NT2/D1 (cell line): ENCODE results near the gene TIGD4.

Source experiments
- DNase-seq: peaks from one replicate; pipeline ENCODE4 v3.0.0-alpha.2; 2011; ENCODE audit warnings: low read depth, low spot score
- H3K27me3 ChIP-seq: 2 replicates; pipeline ENCODE4 v1.6.0; 2011; ENCODE audit warnings: mild to moderate bottlenecking; ENCODE audit not compliant: insufficient read length, insufficient read depth
- H3K36me3 ChIP-seq: 2 replicates; pipeline ENCODE4 v1.6.1; 2011; ENCODE audit warnings: mild to moderate bottlenecking, low read length, mixed read lengths; ENCODE audit not compliant: insufficient read depth, insufficient read length
- H3K4me1 ChIP-seq: 2 replicates; pipeline ENCODE4 v1.5.1; 2011; ENCODE audit not compliant: insufficient read depth, insufficient read length
- H3K4me3 ChIP-seq: 2 replicates; pipeline ENCODE4 v1.5.1; 2011; ENCODE audit warnings: low read depth; ENCODE audit not compliant: insufficient read length
- H3K9ac ChIP-seq: 2 replicates; pipeline ENCODE4 v1.6.0; 2011; ENCODE audit warnings: low read depth; ENCODE audit not compliant: insufficient read length
- H3K9me3 ChIP-seq: 2 replicates; pipeline ENCODE4 v1.5.1; 2011; ENCODE audit warnings: mild to moderate bottlenecking, low read length; ENCODE audit not compliant: insufficient read depth
- SUZ12 ChIP-seq: IDR thresholded peaks from 2 replicates; pipeline ENCODE4 v1.6.1; 2011; ENCODE audit not compliant: insufficient read length, insufficient read depth; ENCODE audit errors: extremely low read depth
- YY1 ChIP-seq: IDR thresholded peaks from 2 replicates; pipeline ENCODE4 v1.6.1; 2011; ENCODE audit not compliant: insufficient read length, insufficient read depth
- ZNF274 ChIP-seq: IDR thresholded peaks from 2 replicates; pipeline ENCODE4 v1.6.1; 2011; ENCODE audit warnings: mild to moderate bottlenecking, low read depth, low read length

Gene TIGD4

DNA sequence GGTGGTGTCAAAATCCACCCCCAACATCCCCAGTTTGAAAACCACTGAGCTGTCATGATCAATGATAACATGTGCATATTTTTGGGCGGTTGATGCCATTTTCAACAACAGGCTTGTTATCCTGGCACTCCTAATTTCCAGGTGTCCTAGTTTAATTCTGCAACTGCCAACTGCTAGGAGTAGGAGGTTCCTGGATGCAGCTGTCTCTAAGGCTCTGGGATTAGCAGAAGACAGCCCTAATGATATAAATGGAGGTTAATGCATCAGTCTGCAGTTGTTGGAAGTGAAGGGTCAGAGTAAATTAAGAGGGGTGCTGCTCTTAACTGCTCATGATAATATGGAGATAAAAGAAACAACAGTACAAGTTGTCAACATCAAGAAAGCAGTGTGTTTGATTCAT lies 24.0 kb upstream of the TIGD4 start:
- no peaks in the 10 kb centered on the region for H3K9me3 ChIP-seq
- H3K9ac ChIP-seq = no peak overlapping the region
- H3K4me3 ChIP-seq = no peak overlapping the region

DNA sequence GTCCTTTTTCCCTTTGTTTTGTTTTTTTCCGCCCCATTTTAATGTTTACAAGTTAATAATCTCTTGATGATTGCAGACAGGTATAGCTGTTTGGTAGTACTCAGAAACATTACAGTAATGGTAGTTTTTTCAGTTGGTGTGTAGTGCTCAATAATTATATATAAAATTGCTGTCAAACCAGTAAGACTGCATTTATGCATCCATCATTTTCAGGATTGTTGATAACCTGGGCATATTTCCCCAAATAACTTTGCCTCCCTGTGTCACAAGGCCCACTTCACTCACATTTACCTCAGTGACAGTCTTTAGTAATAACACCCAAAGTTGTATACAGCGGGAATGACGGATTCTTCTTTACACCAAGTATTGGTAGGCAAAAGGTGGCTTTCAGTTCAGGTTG lies 16.4 kb upstream of the TIGD4 start:
- TF ChIP-seq YY1 (no peak), ZNF274 (no peak), SUZ12 (no peak)
- Histone ChIP-seq H3K36me3 (no peaks in the 10 kb centered on the region), H3K9me3 (no peaks in the 10 kb centered on the region), H3K9ac (no peak overlapping the region), H3K27me3 (no peaks in the 10 kb centered on the region), H3K4me3 (no peak overlapping the region), H3K4me1 (no peaks in the 10 kb centered on the region)
- DNase-seq = no peak

More for the DNA sequence above, 24.0 kb upstream of the TIGD4 start:
- Histone ChIP-seq H3K36me3 (no peaks in the 10 kb centered on the region), H3K4me1 (no peaks in the 10 kb centered on the region), H3K27me3 (no peaks in the 10 kb centered on the region)
- TF ChIP-seq ZNF274 (no peak), SUZ12 (no peak), YY1 (no peak)
- DNase-seq = no peak

- peaks cover 5% of the 10 kb centered on the region for H3K36me3 ChIP-seq
- no peak overlapping the region for H3K9ac ChIP-seq
- TF ChIP-seq ZNF274 = no peak
- no peak for TF ChIP-seq SUZ12
- no peak for TF ChIP-seq YY1
- H3K27me3 ChIP-seq = no peaks in the 10 kb centered on the region
- no peak for DNase-seq
- H3K4me3 ChIP-seq = no peak overlapping the region
- no peaks in the 10 kb centered on the region for H3K9me3 ChIP-seq
- H3K4me1 ChIP-seq = no peaks in the 10 kb centered on the region
These were observed 7.1 kb upstream of the TIGD4 start for GRCh38 chr4:152786627-152787026.

- DNase-seq = no peak
- Histone ChIP-seq H3K4me3 (no peak overlapping the region), H3K9ac (no peak overlapping the region), H3K27me3 (no peaks in the 10 kb centered on the region), H3K4me1 (no peaks in the 10 kb centered on the region), H3K36me3 (peaks cover 5% of the 10 kb centered on the region), H3K9me3 (no peaks in the 10 kb centered on the region)
- TF ChIP-seq YY1 = no peak
- no peak for TF ChIP-seq ZNF274
- TF ChIP-seq SUZ12 = no peak
These were observed 6.4 kb upstream of the TIGD4 start for GRCh38 chr4:152785639-152786615.

DNA sequence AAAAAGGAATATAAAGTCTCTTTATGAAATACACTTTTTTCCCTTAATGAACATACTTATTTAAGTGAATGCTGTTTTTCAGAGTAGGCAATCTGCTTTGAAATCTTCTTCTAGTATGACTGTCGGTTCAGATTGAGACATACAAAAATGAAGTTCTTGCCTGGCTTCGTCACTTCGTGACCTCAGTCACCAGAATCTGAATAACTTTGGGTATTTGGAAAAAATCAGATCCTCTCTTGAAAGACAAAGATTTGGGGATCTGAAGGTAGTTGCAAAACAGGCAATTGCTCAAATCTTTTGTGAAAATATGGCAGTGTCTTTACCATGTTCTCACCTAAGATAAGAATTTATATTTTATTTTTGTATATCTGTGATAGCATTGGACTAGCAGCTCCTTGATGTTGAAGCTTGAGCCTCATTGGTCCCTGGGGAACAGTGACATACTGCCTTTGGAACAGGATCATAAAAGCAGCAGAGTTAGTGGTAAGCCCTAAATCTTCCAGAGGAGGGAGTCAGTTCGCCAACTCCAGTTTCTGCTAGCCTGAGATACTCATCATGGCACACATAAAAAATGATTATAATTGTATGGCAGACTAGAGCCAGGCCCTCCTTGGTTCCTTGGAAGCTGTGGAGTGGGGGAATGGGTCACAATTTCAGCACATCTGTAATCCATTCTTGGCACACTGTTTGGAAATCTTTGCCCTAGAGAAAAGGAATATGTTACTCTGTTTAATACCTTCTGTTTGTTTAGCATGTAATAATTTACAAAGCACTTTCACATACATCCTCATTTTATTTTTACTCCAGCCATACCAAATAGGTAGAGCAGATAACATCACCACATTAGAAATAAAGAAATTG lies 5.2 kb upstream of the TIGD4 start:
- DNase-seq = no peak
- no peak overlapping the region for H3K4me3 ChIP-seq
- no peaks in the 10 kb centered on the region for H3K4me1 ChIP-seq
- TF ChIP-seq SUZ12 = no peak
- TF ChIP-seq ZNF274 = no peak
- no peak for TF ChIP-seq YY1
- H3K9ac ChIP-seq = no peak overlapping the region
- H3K36me3 ChIP-seq = peaks cover 5% of the 10 kb centered on the region
- no peaks in the 10 kb centered on the region for H3K9me3 ChIP-seq
- no peaks in the 10 kb centered on the region for H3K27me3 ChIP-seq

GRCh38 chr4:152780267-152780778 lies 793 bp upstream of the TIGD4 start:
- H3K36me3 ChIP-seq = peaks cover 5% of the 10 kb centered on the region
- H3K27me3 ChIP-seq = no peaks in the 10 kb centered on the region
- TF ChIP-seq SUZ12 = no peak
- TF ChIP-seq YY1 = no peak
- TF ChIP-seq ZNF274 = no peak
- peak overlapping the region; percentile 90 for H3K4me3 ChIP-seq
- H3K9ac ChIP-seq = peak overlapping the region; percentile 88
- no peak for DNase-seq
- no peaks in the 10 kb centered on the region for H3K9me3 ChIP-seq
- no peaks in the 10 kb centered on the region for H3K4me1 ChIP-seq
